ENCODE data around the gene BAG5. TPM values are rescaled to one million over a fixed set of nuclear protein-coding genes. Genes with fewer than 3 reads are reported as not detected.

Gene BAG5
- total RNA-seq, 1 donor from 2014 or later, result 39.9 TPM

GRCh38 chr14:103546652-103547454, 15.6 kb downstream of the BAG5 start:
- Mint-ChIP-seq H3K4me1 (ENCODE audit: unreplicated experiment) (peaks cover 4% of the 10 kb centered on the region), H3K36me3 (ENCODE audit: low read depth, unreplicated experiment) (no peaks in the 10 kb centered on the region), H3K27me3 (ENCODE audit: unreplicated experiment) (peaks cover 13% of the 10 kb centered on the region), H3K4me3 (ENCODE audit: unreplicated experiment) (no peak overlapping the region), H3K27ac (ENCODE audit: unreplicated experiment) (no peak overlapping the region), H3K9me3 (ENCODE audit: unreplicated experiment) (no peaks in the 10 kb centered on the region)
- TF ChIP-seq, protein P1, sequence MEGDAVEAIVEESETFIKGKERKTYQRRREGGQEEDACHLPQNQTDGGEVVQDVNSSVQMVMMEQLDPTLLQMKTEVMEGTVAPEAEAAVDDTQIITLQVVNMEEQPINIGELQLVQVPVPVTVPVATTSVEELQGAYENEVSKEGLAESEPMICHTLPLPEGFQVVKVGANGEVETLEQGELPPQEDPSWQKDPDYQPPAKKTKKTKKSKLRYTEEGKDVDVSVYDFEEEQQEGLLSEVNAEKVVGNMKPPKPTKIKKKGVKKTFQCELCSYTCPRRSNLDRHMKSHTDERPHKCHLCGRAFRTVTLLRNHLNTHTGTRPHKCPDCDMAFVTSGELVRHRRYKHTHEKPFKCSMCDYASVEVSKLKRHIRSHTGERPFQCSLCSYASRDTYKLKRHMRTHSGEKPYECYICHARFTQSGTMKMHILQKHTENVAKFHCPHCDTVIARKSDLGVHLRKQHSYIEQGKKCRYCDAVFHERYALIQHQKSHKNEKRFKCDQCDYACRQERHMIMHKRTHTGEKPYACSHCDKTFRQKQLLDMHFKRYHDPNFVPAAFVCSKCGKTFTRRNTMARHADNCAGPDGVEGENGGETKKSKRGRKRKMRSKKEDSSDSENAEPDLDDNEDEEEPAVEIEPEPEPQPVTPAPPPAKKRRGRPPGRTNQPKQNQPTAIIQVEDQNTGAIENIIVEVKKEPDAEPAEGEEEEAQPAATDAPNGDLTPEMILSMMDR (IDR thresholded peaks at IDR 0.05; ENCODE audit: unreplicated experiment), result peak; percentile 91
- peak; percentile 78 for DNase-seq (ENCODE audit: low spot score)

- TF ChIP-seq, protein P1 (IDR thresholded peaks at IDR 0.05; ENCODE audit: unreplicated experiment), result no peak
- Mint-ChIP-seq H3K4me3 (ENCODE audit: unreplicated experiment) (no peak overlapping the region), H3K27me3 (ENCODE audit: unreplicated experiment) (peaks cover 9% of the 10 kb centered on the region), H3K9me3 (ENCODE audit: unreplicated experiment) (no peaks in the 10 kb centered on the region), H3K4me1 (ENCODE audit: unreplicated experiment) (no peaks in the 10 kb centered on the region), H3K27ac (ENCODE audit: unreplicated experiment) (no peak overlapping the region), H3K36me3 (ENCODE audit: low read depth, unreplicated experiment) (no peaks in the 10 kb centered on the region)
- DNase-seq (ENCODE audit: low spot score), result no peak
Measured at GRCh38 chr14:103545915-103546651, 16.4 kb downstream of the BAG5 start.

DNA sequence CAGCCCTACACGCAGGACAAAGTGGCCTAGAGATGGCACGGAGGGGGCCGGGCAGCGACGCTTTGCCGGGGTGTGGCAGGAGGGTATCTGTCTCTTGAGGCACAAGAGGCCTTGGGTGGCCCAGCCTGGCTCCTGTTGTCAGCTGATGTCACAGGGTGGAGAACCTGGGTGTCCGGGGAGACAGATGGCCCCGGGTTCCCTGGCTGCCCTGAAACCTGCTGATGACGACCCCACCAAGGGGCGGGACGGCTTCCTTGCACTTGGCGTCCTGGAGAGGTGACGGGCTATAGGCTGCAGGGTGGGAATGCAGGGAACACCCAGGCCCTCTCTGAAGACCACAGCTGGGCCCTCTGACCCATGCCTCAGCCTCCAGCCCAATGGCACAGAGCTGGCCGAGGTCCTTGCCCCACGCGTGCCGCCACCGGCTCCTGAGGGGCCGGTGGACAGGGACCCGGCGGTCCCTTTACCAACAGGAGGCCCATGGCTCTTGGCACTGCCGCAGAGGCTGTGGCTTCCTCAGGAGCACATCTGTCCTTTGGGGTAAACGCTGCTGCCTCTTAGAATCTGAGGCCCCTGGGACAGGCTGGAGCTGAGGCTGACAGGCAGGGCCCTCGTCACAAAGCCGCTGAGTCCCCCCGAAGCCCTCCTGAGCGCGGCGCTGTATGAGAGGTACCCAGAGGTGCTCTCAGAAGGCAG, 17.1 kb downstream of the BAG5 start:
- H3K4me3 Mint-ChIP-seq (ENCODE audit: unreplicated experiment), result no peak overlapping the region
- no peaks in the 10 kb centered on the region for H3K4me1 Mint-ChIP-seq (ENCODE audit: unreplicated experiment)
- TF ChIP-seq, protein P1 (IDR thresholded peaks at IDR 0.05; ENCODE audit: unreplicated experiment), result no peak
- no peak for DNase-seq (ENCODE audit: low spot score)
- peaks cover 14% of the 10 kb centered on the region for H3K27me3 Mint-ChIP-seq (ENCODE audit: unreplicated experiment)
- H3K27ac Mint-ChIP-seq (ENCODE audit: unreplicated experiment), result no peak overlapping the region
- no peaks in the 10 kb centered on the region for H3K36me3 Mint-ChIP-seq (ENCODE audit: low read depth, unreplicated experiment)
- H3K9me3 Mint-ChIP-seq (ENCODE audit: unreplicated experiment), result no peaks in the 10 kb centered on the region

- Mint-ChIP-seq H3K4me1 (ENCODE audit: unreplicated experiment) (no peaks in the 10 kb centered on the region), H3K27me3 (ENCODE audit: unreplicated experiment) (peaks cover 15% of the 10 kb centered on the region), H3K4me3 (ENCODE audit: unreplicated experiment) (no peak overlapping the region), H3K27ac (ENCODE audit: unreplicated experiment) (peak overlapping the region; percentile 64), H3K36me3 (ENCODE audit: low read depth, unreplicated experiment) (no peaks in the 10 kb centered on the region), H3K9me3 (ENCODE audit: unreplicated experiment) (no peaks in the 10 kb centered on the region)
- TF ChIP-seq, protein P1 (IDR thresholded peaks at IDR 0.05; ENCODE audit: unreplicated experiment), result no peak
- no peak for DNase-seq (ENCODE audit: low spot score)
Measured at GRCh38 chr14:103544388-103545218, 17.9 kb downstream of the BAG5 start.
